ENCODE results near the gene WFDC10A.
"Not testable (repeated sequence)": the region's sequence is repeated elsewhere in the genome, so short reads cannot be mapped to it uniquely, and the experiment has no call there.

The WFDC10A gene

GRCh38 chr20:45629496-45630100, at the start of gene WFDC10A:
Gene WFDC10A, plus strand, starts transcription at chr20:45629739. Its CDS starts 75 bp downstream, at chr20:45629814.
- peak; percentile 84 for DNase-seq

GRCh38 chr20:45581702-45582101, 47.8 kb upstream of the WFDC10A start:
- DNase-seq: no peak

GRCh38 chr20:45583502-45583901, 46.0 kb upstream of the WFDC10A start:
- no peak for DNase-seq

GRCh38 chr20:45584294-45584693, 45.2 kb upstream of the WFDC10A start:
- DNase-seq: not testable (repeated sequence)

- not testable (repeated sequence) for DNase-seq
Observed at GRCh38 chr20:45585986-45586385, 43.6 kb upstream of the WFDC10A start.

GRCh38 chr20:45588800-45589199, 40.7 kb upstream of the WFDC10A start:
- DNase-seq: no peak

GRCh38 chr20:45589725-45590124, 39.8 kb upstream of the WFDC10A start:
- no peak for DNase-seq

- DNase-seq: no peak
Observed at GRCh38 chr20:45592574-45593189, 36.9 kb upstream of the WFDC10A start.

GRCh38 chr20:45593498-45593897, 36.0 kb upstream of the WFDC10A start:
- no peak for DNase-seq

GRCh38 chr20:45595235-45595634, 34.3 kb upstream of the WFDC10A start:
- DNase-seq: no peak

- DNase-seq: no peak
Observed at GRCh38 chr20:45607810-45608209, 21.7 kb upstream of the WFDC10A start.

- no peak for DNase-seq
Observed at GRCh38 chr20:45611054-45611453, 18.5 kb upstream of the WFDC10A start.

GRCh38 chr20:45612314-45612713, 17.2 kb upstream of the WFDC10A start:
- no peak for DNase-seq

GRCh38 chr20:45617591-45617990, 11.9 kb upstream of the WFDC10A start:
- DNase-seq: no peak

- DNase-seq: no peak
Observed at GRCh38 chr20:45621593-45621992, 7.9 kb upstream of the WFDC10A start.

GRCh38 chr20:45626540-45626939, 3.0 kb upstream of the WFDC10A start:
- no peak for DNase-seq

- DNase-seq: no peak
Observed at GRCh38 chr20:45630371-45630770, 832 bp downstream of the WFDC10A start.

GRCh38 chr20:45631184-45631583, 1.6 kb downstream of the WFDC10A start, which contains the start of gene WFDC9:
Gene WFDC9, minus strand, starts transcription at chr20:45631284. Its CDS starts 21,103 bp downstream, at chr20:45610181.
- no peak for DNase-seq

GRCh38 chr20:45636513-45636912, 7.0 kb downstream of the WFDC10A start:
- DNase-seq: no peak

GRCh38 chr20:45639687-45640086, 10.1 kb downstream of the WFDC10A start:
- DNase-seq: no peak

GRCh38 chr20:45641076-45641475, 11.5 kb downstream of the WFDC10A start:
- not testable (repeated sequence) for DNase-seq

- not testable (repeated sequence) for DNase-seq
Observed at GRCh38 chr20:45645869-45646268, 16.3 kb downstream of the WFDC10A start.

- no peak for DNase-seq
Observed at GRCh38 chr20:45646875-45647274, 17.3 kb downstream of the WFDC10A start.

GRCh38 chr20:45647441-45648050, 18.0 kb downstream of the WFDC10A start:
- no peak for DNase-seq
